Neural progenitor cell (in vitro differentiated cells): Measurements from ENCODE around the gene SMPD1.

Experiments
- CTCF ChIP-seq: fragments of 200-600 bp; sonication (generic); IDR thresholded peaks from 2 replicates; pipeline ENCODE4 v1.5.1; 2017; ENCODE audit warnings: antibody characterized with exemption, mild to moderate bottlenecking
- EZH2 ChIP-seq: fragments of 200-600 bp; sonication (generic); IDR thresholded peaks from 2 replicates; pipeline ENCODE4 v1.6.1; 2017; ENCODE audit warnings: antibody characterized with exemption, mild to moderate bottlenecking, moderate library complexity

GRCh38 chr11:6356503-6357055 is 33.7 kb upstream of the SMPD1 start:
- TF ChIP-seq CTCF = no peak
- no peak for TF ChIP-seq EZH2
